GM18861 (cell line): ENCODE results near the gene STAC3.

Experiments used
- ATAC-seq: cut with Tn5 transposase; IDR thresholded peaks from one replicate; pipeline ENCODE4 v1.9.1; 2021; ENCODE audit not compliant: unreplicated experiment

Gene STAC3

GRCh38 chr12:57211791-57212700 is 38.9 kb downstream of the STAC3 start:
- ATAC-seq: no peak

- no peak for ATAC-seq
Measured at GRCh38 chr12:57210926-57211692, 39.9 kb downstream of the STAC3 start.

GRCh38 chr12:57210461-57210860 is 40.5 kb downstream of the STAC3 start:
- ATAC-seq: no peak

DNA sequence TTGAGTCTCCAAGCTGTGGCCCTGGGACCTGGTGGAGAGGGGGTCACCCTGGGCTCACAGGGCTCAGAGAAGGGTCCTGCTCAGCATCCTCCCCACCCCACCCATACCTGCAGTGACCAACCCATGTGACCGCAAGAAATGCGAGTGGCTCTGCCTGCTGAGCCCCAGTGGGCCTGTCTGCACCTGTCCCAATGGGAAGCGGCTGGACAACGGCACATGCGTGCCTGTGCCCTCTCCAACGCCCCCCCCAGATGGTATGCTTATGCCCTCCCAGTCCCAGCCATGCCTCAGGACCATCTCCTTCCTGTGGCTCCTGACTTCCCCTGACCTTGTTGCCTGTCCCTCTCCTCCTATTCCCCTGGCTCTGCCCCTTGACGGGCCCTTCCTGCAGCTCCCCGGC is 41.1 kb downstream of the STAC3 start:
- ATAC-seq: no peak

- ATAC-seq: no peak
Measured at GRCh38 chr12:57208631-57209282, 42.2 kb downstream of the STAC3 start.

- ATAC-seq: no peak
Measured at GRCh38 chr12:57207731-57208630, 43.0 kb downstream of the STAC3 start.

GRCh38 chr12:57205931-57206330 is 45.1 kb downstream of the STAC3 start:
- ATAC-seq: no peak

DNA sequence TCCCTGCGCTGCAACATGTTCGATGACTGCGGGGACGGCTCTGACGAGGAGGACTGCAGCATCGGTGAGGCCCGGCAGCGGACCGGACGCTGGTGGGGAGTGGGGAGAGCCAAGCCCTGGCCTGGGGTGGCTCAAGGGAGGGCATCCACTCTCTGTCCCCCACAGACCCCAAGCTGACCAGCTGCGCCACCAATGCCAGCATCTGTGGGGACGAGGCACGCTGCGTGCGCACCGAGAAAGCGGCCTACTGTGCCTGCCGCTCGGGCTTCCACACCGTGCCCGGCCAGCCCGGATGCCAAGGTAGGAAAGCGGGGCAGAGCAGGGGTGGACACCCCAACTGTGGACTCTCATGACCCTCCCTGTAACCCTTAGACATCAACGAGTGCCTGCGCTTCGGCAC is 45.8 kb downstream of the STAC3 start:
- no peak for ATAC-seq

GRCh38 chr12:57204454-57204853 is 46.5 kb downstream of the STAC3 start:
- ATAC-seq: no peak

DNA sequence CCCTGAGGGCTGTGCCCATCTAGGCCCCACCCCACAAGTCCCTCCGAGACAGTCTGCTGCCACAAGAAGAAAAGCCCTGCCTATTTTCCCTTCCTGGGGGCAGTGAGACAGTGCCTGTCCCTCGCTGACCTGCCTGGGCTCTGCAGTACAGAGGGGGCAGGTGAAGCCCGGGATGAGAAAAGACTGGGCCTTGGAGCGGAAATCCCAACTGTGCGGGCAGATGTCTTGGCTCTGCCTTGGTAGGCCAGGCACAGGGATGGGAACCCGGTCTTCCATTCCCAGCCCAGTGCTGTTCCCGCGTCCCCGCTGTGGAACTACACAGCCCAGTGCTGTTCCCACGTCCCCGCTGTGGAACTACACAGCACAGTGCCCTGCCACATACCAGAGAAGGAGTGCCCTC is 47.2 kb downstream of the STAC3 start:
- ATAC-seq: no peak

GRCh38 chr12:57203201-57203600 is 47.8 kb downstream of the STAC3 start:
- ATAC-seq: no peak

GRCh38 chr12:57202321-57202720 is 48.7 kb downstream of the STAC3 start:
- no peak for ATAC-seq

DNA sequence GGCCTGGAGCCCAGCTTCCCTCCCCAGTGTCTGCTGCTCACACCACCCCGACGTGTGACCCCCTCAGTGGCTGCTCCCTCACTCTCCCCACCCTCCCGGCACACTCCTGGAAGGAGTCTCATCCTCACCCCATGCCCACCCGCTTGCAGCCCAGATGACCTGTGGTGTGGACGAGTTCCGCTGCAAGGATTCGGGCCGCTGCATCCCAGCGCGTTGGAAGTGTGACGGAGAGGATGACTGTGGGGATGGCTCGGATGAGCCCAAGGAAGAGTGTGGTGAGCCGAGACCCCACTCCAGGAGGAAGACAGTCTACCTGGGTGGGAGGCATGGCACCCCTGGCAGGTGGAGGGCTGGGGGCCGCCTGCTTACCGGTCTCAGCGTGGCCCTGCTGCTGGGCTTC is 49.4 kb downstream of the STAC3 start:
- ATAC-seq: no peak

DNA sequence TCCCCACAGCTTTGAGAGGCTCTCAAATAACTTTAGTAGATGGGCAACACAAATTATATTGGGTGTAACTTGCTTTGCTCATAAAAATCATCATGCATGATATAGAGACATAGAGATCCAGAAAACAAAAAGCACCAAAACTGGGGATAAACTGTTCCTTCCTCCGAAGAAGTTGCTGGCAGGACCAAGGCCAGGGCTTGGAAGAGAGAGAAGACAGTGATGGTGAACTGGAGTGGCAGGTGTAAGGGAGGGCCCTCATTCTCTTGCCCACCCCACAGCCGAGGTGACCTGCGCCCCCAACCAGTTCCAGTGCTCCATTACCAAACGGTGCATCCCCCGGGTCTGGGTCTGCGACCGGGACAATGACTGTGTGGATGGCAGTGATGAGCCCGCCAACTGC is 49.8 kb downstream of the STAC3 start:
- no peak for ATAC-seq

- ATAC-seq: no peak
Measured at GRCh38 chr12:57200497-57200896, 50.5 kb downstream of the STAC3 start.

DNA sequence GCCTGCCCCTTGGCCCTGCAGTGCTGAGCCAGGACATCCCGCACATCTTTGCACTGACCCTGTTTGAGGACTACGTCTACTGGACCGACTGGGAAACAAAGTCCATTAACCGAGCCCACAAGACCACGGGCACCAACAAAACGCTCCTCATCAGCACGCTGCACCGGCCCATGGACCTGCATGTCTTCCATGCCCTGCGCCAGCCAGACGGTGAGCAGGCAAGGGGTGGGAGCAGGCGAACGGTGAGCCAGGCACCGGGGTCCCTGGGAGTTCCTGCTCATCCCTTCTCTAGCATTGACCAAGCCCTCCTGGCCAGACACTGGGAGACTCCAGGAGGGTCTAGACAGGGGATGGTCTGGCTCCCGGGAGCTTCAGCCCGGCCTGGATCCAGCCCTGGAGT is 51.8 kb downstream of the STAC3 start:
- no peak for ATAC-seq

- ATAC-seq: no peak
Measured at GRCh38 chr12:57198329-57198728, 52.7 kb downstream of the STAC3 start.

- ATAC-seq: no peak
Measured at GRCh38 chr12:57196956-57197355, 54.0 kb downstream of the STAC3 start.

- no peak for ATAC-seq
Measured at GRCh38 chr12:57196439-57196838, 54.5 kb downstream of the STAC3 start.

DNA sequence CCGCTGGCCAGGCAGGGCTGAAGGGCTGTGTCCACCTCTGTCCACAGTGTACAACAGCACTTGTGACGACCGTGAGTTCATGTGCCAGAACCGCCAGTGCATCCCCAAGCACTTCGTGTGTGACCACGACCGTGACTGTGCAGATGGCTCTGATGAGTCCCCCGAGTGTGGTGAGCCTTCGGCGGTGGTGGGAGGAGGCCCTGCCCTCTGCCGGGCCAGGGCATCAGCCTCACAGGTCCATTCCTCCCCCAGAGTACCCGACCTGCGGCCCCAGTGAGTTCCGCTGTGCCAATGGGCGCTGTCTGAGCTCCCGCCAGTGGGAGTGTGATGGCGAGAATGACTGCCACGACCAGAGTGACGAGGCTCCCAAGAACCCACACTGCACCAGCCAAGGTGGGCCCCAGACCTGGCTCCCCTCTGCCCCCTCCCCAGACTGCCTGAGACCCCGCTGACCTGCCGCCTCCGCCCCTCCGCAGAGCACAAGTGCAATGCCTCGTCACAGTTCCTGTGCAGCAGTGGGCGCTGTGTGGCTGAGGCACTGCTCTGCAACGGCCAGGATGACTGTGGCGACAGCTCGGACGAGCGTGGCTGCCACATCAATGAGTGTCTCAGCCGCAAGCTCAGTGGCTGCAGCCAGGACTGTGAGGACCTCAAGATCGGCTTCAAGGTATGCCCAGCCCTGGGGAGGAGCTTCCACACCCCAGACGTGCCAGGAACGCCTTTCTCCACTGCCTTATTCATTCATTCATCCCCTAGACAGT is 55.2 kb downstream of the STAC3 start:
- ATAC-seq: no peak
